Activated B cell treated with CpG ODN at 0.5 μM for 24 hours (primary cell): ENCODE measurements around the gene LGR5. TPM values are rescaled to one million over a fixed set of nuclear protein-coding genes. Genes with fewer than 3 reads are reported as not detected.

Experiments
- ATAC-seq: fragments of 200-7000 bp; cut with Tn5 transposase; one replicate; pipeline ENCODE4 v1.10.0; 2021; ENCODE audit warnings: low read depth, mild to moderate bottlenecking, moderate library complexity
- CTCF ChIA-PET: fragments of 350-600 bp; sonication (Branson Sonifier 250); formaldehyde crosslinking; loops from one replicate; lab custom pipeline; 2021; ENCODE audit warnings: antibody characterized with exemption; lab: Charles Lee
- POLR2A ChIA-PET: fragments of 350-600 bp; sonication (Branson Sonifier 250); formaldehyde crosslinking; loops from one replicate; lab custom pipeline; 2021; ENCODE audit warnings: antibody characterized with exemption; lab: Charles Lee
- DNase-seq: peaks from one replicate; pipeline ENCODE4 v3.0.0; 2022
- H3K27ac Mint-ChIP-seq: one replicate; pipeline ENCODE4 v1.8.0; 2020; ENCODE audit warnings: mixed read lengths
- H3K27me3 Mint-ChIP-seq: one replicate; pipeline ENCODE4 v1.8.0; 2021; ENCODE audit warnings: mixed read lengths
- H3K36me3 Mint-ChIP-seq: one replicate; pipeline ENCODE4 v1.8.0; 2021; ENCODE audit warnings: low read depth, mixed read lengths
- H3K4me1 Mint-ChIP-seq: one replicate; pipeline ENCODE4 v1.8.0; 2021; ENCODE audit warnings: mixed read lengths
- H3K4me3 Mint-ChIP-seq: one replicate; pipeline ENCODE4 v1.8.0; 2020; ENCODE audit warnings: mild to moderate bottlenecking, mixed read lengths
- H3K9me3 Mint-ChIP-seq: one replicate; pipeline ENCODE4 v1.8.0; 2020; ENCODE audit warnings: mixed read lengths
- intact Hi-C: fragments of 100-400 bp; cut with micrococcal nuclease; formaldehyde crosslinking; loops from one replicate; pipeline ENCODE4 v1.15.1; 2024
- total RNA-seq: library from RNA; stranded (reverse); gene quantifications from 2 replicates; pipeline ENCODE4 v1.2.3, GENCODE V29; 2022
- TF ChIP-seq, protein P1 (sequence below): fragments of 200-600 bp; IDR thresholded peaks from one replicate; pipeline ENCODE4 v1.8.0; 2022; ENCODE audit warnings: antibody characterized with exemption, mild to moderate bottlenecking

Gene LGR5
- total RNA-seq, 1 donor from 2014 or later: not detected

DNA sequence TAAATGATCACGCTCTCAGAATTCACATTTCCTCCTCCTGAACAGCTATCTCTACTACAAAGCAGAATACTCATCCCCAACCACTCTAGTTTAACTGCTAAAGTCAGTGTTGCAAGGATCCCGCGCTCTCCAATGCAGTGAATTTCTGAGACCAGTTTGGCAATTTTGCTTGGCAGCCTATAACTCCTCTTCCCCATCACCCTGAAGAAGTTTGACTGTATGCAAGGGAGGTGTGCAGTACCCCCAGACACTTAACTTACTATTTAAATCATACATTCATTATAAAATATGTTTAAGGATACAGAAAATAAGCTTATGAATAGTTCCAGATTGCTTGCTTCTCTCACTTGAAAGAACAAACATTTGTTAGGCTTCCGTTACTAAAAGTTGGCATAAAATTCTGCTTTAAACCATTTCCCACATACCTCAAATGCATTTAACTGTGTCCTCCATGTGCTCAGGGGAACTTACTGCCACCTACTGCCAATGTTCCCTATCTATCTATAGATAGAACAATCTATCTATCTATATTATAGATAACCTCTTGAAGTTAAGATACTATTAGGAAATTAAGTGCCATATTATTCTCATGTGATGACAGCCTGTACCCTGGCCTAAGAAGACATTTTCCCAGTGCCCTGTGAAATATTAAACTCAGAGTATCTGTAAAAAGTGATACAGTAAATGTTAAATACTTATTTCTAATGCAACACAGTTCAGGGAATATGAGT is 2.4 kb downstream of the LGR5 start:
- H3K4me1 Mint-ChIP-seq: peaks cover 21% of the 10 kb centered on the region
- no peaks in the 10 kb centered on the region for H3K36me3 Mint-ChIP-seq
- H3K4me3 Mint-ChIP-seq: no peak overlapping the region
- H3K27me3 Mint-ChIP-seq: peaks cover 42% of the 10 kb centered on the region
- DNase-seq (no peak), ATAC-seq (no peak)
- H3K27ac Mint-ChIP-seq: no peak overlapping the region
- intact Hi-C loops: no loop called here
- H3K9me3 Mint-ChIP-seq: peaks cover 7% of the 10 kb centered on the region
- CTCF ChIA-PET: no interaction called here
- POLR2A ChIA-PET: no interaction called here
- TF ChIP-seq, protein P1, sequence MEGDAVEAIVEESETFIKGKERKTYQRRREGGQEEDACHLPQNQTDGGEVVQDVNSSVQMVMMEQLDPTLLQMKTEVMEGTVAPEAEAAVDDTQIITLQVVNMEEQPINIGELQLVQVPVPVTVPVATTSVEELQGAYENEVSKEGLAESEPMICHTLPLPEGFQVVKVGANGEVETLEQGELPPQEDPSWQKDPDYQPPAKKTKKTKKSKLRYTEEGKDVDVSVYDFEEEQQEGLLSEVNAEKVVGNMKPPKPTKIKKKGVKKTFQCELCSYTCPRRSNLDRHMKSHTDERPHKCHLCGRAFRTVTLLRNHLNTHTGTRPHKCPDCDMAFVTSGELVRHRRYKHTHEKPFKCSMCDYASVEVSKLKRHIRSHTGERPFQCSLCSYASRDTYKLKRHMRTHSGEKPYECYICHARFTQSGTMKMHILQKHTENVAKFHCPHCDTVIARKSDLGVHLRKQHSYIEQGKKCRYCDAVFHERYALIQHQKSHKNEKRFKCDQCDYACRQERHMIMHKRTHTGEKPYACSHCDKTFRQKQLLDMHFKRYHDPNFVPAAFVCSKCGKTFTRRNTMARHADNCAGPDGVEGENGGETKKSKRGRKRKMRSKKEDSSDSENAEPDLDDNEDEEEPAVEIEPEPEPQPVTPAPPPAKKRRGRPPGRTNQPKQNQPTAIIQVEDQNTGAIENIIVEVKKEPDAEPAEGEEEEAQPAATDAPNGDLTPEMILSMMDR: no peak

- H3K4me3 Mint-ChIP-seq: no peak overlapping the region
- ChIA-PET POLR2A (no interaction called here), CTCF (no interaction called here)
- TF ChIP-seq, protein P1: no peak
- H3K36me3 Mint-ChIP-seq: no peaks in the 10 kb centered on the region
- peaks cover 38% of the 10 kb centered on the region for H3K27me3 Mint-ChIP-seq
- no peak overlapping the region for H3K27ac Mint-ChIP-seq
- ATAC-seq (no peak), DNase-seq (no peak)
- intact Hi-C loops: no loop called here
- H3K4me1 Mint-ChIP-seq: peaks cover 21% of the 10 kb centered on the region
- peaks cover 2% of the 10 kb centered on the region for H3K9me3 Mint-ChIP-seq
Observed at GRCh38 chr12:71442567-71442931, 3.0 kb downstream of the LGR5 start.

DNA sequence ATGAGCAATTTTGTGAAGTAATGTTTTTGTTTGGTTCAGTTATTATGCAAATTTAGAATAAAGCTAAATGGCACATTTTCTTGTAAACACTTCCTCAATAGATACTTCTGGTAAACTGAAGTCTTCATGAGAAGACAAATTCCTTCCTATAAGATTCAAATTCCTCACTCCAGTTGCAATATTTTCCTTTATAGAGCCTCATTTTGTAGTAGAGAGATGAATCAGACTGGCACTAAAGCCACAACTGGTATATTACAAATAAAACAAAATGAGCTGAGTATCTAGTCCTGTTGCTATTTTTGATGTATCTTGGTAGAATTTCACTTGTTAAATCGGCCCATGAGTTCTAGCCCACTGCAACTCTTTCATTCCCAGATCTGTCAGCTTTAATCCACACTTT is 5.5 kb downstream of the LGR5 start:
- H3K9me3 Mint-ChIP-seq: no peaks in the 10 kb centered on the region

DNA sequence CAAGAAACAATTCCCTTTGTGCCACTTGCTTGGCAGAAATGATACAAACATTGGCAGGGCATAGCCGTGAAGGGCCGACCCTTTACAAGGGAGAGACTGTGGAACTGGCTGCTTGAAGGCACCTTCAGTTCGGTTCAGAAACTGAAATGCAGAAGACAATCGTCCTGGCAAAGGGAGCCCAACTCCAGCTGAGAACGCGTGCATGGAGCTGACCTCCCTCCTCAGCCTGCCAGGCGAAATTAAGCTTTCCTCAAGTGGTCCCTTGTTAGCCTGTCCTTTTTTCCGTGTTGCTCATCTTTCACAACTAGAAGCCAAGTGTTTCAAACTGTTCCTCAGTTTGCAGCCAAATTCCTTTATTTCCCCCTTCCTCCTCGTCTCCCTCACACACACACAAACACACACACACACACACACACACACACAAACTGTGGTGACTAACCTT is 8.1 kb downstream of the LGR5 start:
- CTCF ChIA-PET: no interaction called here
- TF ChIP-seq, protein P1: no peak
- Mint-ChIP-seq H3K4me1 (peaks cover 3% of the 10 kb centered on the region), H3K4me3 (no peak overlapping the region), H3K27ac (no peak overlapping the region), H3K36me3 (no peaks in the 10 kb centered on the region), H3K9me3 (no peaks in the 10 kb centered on the region), H3K27me3 (peaks cover 16% of the 10 kb centered on the region)
- POLR2A ChIA-PET: no interaction called here
- ATAC-seq (no peak), DNase-seq (no peak)
- intact Hi-C loops: no loop called here

More for the DNA sequence above, 5.5 kb downstream of the LGR5 start:
- ChIA-PET CTCF (no interaction called here), POLR2A (no interaction called here)
- no peaks in the 10 kb centered on the region for H3K36me3 Mint-ChIP-seq
- H3K4me3 Mint-ChIP-seq: no peak overlapping the region
- no peak for ATAC-seq
- intact Hi-C loops: no loop called here
- H3K27me3 Mint-ChIP-seq: peaks cover 28% of the 10 kb centered on the region
- H3K27ac Mint-ChIP-seq: no peak overlapping the region
- TF ChIP-seq, protein P1: no peak
- peaks cover 15% of the 10 kb centered on the region for H3K4me1 Mint-ChIP-seq
- no peak for DNase-seq

- DNase-seq (no peak), ATAC-seq (no peak)
- Mint-ChIP-seq H3K4me3 (no peak overlapping the region), H3K9me3 (no peaks in the 10 kb centered on the region), H3K4me1 (peaks cover 3% of the 10 kb centered on the region), H3K27ac (no peak overlapping the region), H3K36me3 (no peaks in the 10 kb centered on the region), H3K27me3 (peaks cover 15% of the 10 kb centered on the region)
- ChIA-PET POLR2A (no interaction called here), CTCF (no interaction called here)
- TF ChIP-seq, protein P1: no peak
- intact Hi-C loops: no loop called here
Observed at GRCh38 chr12:71448150-71448581, 8.6 kb downstream of the LGR5 start.
